Neural crest cell (in vitro differentiated cells): ENCODE measurements around the gene GLG1. TPM values are rescaled to one million over a fixed set of nuclear protein-coding genes. Genes with fewer than 3 reads are reported as not detected.
"Not testable (repeated sequence)": the region's sequence is repeated elsewhere in the genome, so short reads cannot be mapped to it uniquely, and the experiment has no call there.

Source experiments
- DNase-seq: peaks from one replicate; pipeline ENCODE4 v3.0.0; 2021; ENCODE audit warnings: low read depth, mixed read lengths, low spot score
- H3K27ac Mint-ChIP-seq: one replicate; pipeline ENCODE4 v1.8.0; 2021; ENCODE audit warnings: mild to moderate bottlenecking, mixed read lengths; ENCODE audit not compliant: unreplicated experiment
- H3K27me3 Mint-ChIP-seq: 2 replicates; pipeline ENCODE4 v1.8.0; 2021; ENCODE audit warnings: low read depth, mild to moderate bottlenecking, mixed read lengths
- H3K36me3 Mint-ChIP-seq: 2 replicates; pipeline ENCODE4 v1.8.0; 2021; ENCODE audit warnings: low read depth, mild to moderate bottlenecking, mixed read lengths
- H3K4me1 Mint-ChIP-seq: 2 replicates; pipeline ENCODE4 v1.8.0; 2021; ENCODE audit warnings: mixed read lengths
- H3K4me3 Mint-ChIP-seq: one replicate; pipeline ENCODE4 v1.8.0; 2021; ENCODE audit warnings: mild to moderate bottlenecking, mixed read lengths
- H3K9me3 Mint-ChIP-seq: 2 replicates; pipeline ENCODE4 v1.8.0; 2021; ENCODE audit warnings: mixed read lengths
- CTCF ChIP-seq: fragments of 200-600 bp; sonication (generic); conservative IDR thresholded peaks from 2 replicates; pipeline ENCODE4 v1.5.0; 2021; ENCODE audit warnings: antibody characterized with exemption, mild to moderate bottlenecking
- long read RNA-seq: library from polyadenylated mRNA; unstranded; transcript quantifications from one replicate; pipeline ENCODE4 v2.0.0, GENCODE V29; 2020
- total RNA-seq: library from RNA; stranded (reverse); gene quantifications from 2 replicates; pipeline ENCODE4 v1.2.1, GENCODE V29; 2021

Gene GLG1
- 114 and 117 TPM in 2 replicates for total RNA-seq
- long read RNA-seq, partial matches to known transcripts = 19 of 28 reads
- long read RNA-seq, other reads (novel, unspliced or antisense) = 9 of 28 reads

DNA sequence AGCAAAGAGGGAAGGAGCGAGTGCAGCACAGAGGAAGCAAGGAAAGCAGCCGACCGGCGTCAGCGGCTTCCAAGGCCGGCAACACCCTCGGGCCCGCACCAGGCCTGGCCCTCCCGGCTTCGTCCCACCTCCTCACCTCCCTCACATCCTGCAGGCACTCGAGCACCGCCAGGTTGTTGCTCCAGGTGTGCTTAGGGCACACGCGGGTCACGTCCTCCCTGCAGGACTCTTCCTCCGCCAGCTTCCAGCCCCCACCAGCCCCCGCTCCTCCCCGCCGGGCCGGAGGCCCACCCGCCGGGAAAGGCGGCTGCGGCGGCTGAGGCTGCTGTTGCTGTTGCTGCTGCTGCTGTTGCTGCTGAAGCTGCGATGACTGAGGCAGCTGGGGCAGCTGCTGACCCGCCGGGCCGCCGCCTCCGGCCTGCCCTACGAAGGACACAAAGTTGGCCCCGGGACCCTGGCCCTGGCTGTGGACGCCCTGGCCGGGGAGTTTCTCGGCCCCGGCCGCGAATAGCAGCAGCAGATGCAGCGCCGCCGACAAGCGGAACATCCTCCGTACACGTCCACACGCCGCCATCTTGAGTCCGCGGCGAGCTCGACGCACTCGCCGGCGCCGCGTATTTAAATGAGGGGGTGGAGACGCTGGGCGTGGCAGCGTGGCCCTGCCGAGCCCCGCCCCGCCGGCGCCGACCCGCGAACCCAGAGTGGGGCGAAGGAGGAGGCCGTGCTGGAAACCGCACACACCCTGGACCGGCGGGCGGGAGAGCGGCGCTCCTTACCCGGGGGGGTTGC, at the start of gene GLG1:
Gene GLG1 (minus strand): TSS at position 594 of the 789 bp plus-strand sequence. CDS start 20 bp downstream, at position 574.
- peak within 1 kb of the TSS; percentile 91 for H3K4me3 Mint-ChIP-seq
- no peak for TF ChIP-seq CTCF
- no peaks in the 10 kb centered on the region for H3K27me3 Mint-ChIP-seq
- peaks cover 2% of the 10 kb centered on the region for H3K36me3 Mint-ChIP-seq
- H3K4me1 Mint-ChIP-seq = peaks cover 45% of the 10 kb centered on the region
- H3K9me3 Mint-ChIP-seq = no peaks in the 10 kb centered on the region
- DNase-seq = peak; percentile 76
- peak within 1 kb of the TSS; percentile 90 for H3K27ac Mint-ChIP-seq

- H3K27ac Mint-ChIP-seq = no peak overlapping the region
- no peak for TF ChIP-seq CTCF
- no peaks in the 10 kb centered on the region for H3K27me3 Mint-ChIP-seq
- peaks cover 14% of the 10 kb centered on the region for H3K36me3 Mint-ChIP-seq
- no peaks in the 10 kb centered on the region for H3K9me3 Mint-ChIP-seq
- DNase-seq = no peak
- H3K4me1 Mint-ChIP-seq = peaks cover 10% of the 10 kb centered on the region
- H3K4me3 Mint-ChIP-seq = no peak overlapping the region
Measured at GRCh38 chr16:74654536-74655050, 47.7 kb upstream of the GLG1 start.

DNA sequence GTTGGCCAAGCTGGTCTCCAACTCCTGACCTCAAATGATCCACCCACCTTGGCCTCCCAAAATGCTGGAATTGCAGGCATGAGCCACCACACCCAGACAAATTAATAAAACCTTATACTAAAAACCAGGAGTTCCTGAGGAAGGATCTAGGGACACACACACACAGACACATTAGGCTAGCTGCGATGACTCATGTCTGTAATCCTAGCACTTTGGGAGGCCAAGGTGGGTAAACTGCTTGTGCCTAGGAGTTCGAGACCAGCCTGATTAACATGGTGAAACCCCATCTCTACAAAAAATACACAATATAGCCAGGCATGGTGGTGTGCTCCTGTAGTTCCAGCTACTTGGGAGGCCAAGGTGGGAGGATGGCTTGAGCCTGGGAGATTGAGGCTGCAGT, 46.0 kb upstream of the GLG1 start:
- DNase-seq, H3K4me3 Mint-ChIP-seq, H3K9me3 Mint-ChIP-seq, H3K4me1 Mint-ChIP-seq, H3K27me3 Mint-ChIP-seq, H3K27ac Mint-ChIP-seq, H3K36me3 Mint-ChIP-seq: not testable (repeated sequence)

- DNase-seq = no peak
- H3K36me3 Mint-ChIP-seq = peaks cover 9% of the 10 kb centered on the region
- H3K27me3 Mint-ChIP-seq = no peaks in the 10 kb centered on the region
- peaks cover 4% of the 10 kb centered on the region for H3K4me1 Mint-ChIP-seq
- TF ChIP-seq CTCF = no peak
- no peak overlapping the region for H3K27ac Mint-ChIP-seq
- H3K9me3 Mint-ChIP-seq = no peaks in the 10 kb centered on the region
- no peak overlapping the region for H3K4me3 Mint-ChIP-seq
Measured at GRCh38 chr16:74652249-74652648, 45.3 kb upstream of the GLG1 start.

- H3K36me3 Mint-ChIP-seq = peaks cover 7% of the 10 kb centered on the region
- no peak overlapping the region for H3K4me3 Mint-ChIP-seq
- H3K27ac Mint-ChIP-seq = peak overlapping the region; percentile 5
Measured at GRCh38 chr16:74651841-74652240, 44.9 kb upstream of the GLG1 start.

More at GRCh38 chr16:74651841-74652240, 44.9 kb upstream of the GLG1 start:
- no peak for TF ChIP-seq CTCF
- H3K4me1 Mint-ChIP-seq = peaks cover 4% of the 10 kb centered on the region
- H3K9me3 Mint-ChIP-seq = no peaks in the 10 kb centered on the region
- no peak for DNase-seq
- H3K27me3 Mint-ChIP-seq = no peaks in the 10 kb centered on the region
